HAP-1 (cell line): ENCODE measurements around the gene CCDC8.
"Not testable (repeated sequence)": the region's sequence is repeated elsewhere in the genome, so short reads cannot be mapped to it uniquely, and the experiment has no call there.

Experiments
- DNase-seq, 2 experiments: peaks; one replicate each; pipeline ENCODE4 v3.0.0-alpha.2; 2016 to 2020; ENCODE audit warnings: low spot score in 2 of 2
- H3K27me3 ChIP-seq: fragments of 250-450 bp; sonication (Bioruptor Pico); 2 replicates; pipeline ENCODE4 v1.5.1; 2020; ENCODE audit warnings: low read depth, mild to moderate bottlenecking, moderate library complexity
- H3K36me3 ChIP-seq: fragments of 250-450 bp; sonication (Bioruptor Pico); replicated peaks from 2 replicates; pipeline ENCODE4 v1.5.1; 2020; ENCODE audit warnings: mild to moderate bottlenecking
- H3K4me1 ChIP-seq: fragments of 250-450 bp; sonication (Bioruptor Pico); 2 replicates; pipeline ENCODE4 v1.5.1; 2020; ENCODE audit warnings: mild to moderate bottlenecking
- H3K4me3 ChIP-seq: fragments of 250-450 bp; sonication (Bioruptor Pico); 2 replicates; pipeline ENCODE4 v1.5.1; 2020; ENCODE audit warnings: mild to moderate bottlenecking, moderate library complexity
- H3K9me3 ChIP-seq: fragments of 250-450 bp; sonication (Bioruptor Pico); 2 replicates; pipeline ENCODE4 v1.5.1; 2020; ENCODE audit warnings: mild to moderate bottlenecking, moderate library complexity
- in situ Hi-C: fragments of 300-500 bp; cut with MboI; formaldehyde crosslinking; loops from 3 replicates; pipeline ENCODE4 v1.14.3; 2020; ENCODE audit warnings: low sequenced_read_pairs, inconsistent platforms, mixed read lengths

The CCDC8 gene

DNA sequence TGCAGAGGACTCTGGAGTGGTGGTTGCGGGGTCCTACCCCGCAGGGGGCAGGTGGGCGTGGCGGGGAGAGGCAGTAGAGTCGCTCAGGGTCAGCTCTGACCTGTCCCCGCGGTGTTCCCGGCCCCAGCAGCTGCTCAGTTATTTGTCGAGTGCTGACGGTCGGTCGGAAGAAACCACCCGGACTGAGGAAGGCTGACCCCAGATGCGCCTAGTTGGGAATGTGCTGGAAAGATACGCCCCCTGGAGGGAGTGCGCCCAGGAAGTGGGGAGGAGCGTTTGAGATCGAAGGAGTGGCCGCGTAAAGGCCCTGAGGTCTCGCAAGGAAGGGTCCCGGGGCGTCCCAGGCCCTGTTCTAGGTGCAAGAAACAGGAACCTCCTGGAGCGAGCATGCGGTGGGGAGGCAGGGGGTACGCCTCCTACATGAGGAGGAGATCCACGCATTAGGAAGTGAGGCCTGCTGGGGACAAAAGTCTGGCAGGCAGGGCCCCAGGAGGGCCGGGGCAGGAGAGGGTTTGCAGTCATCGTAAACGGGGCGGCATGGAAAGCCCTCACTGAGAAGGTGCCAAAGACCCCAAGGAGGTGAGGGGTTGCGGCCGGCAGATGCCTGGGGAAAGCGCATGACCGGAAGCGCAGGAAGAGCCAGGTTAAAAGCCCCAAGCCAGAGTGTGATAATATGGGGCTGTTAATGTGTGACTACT, 9.2 kb downstream of the CCDC8 start:
- peak; percentile 66 to 89 for DNase-seq
- peak overlapping the region; percentile 40 for H3K4me3 ChIP-seq
- H3K36me3 ChIP-seq: no peaks in the 10 kb centered on the region
- no peaks in the 10 kb centered on the region for H3K9me3 ChIP-seq
- in situ Hi-C loops: no loop called here
- H3K4me1 ChIP-seq: peaks cover 17% of the 10 kb centered on the region
- H3K27me3 ChIP-seq: no peaks in the 10 kb centered on the region

DNA sequence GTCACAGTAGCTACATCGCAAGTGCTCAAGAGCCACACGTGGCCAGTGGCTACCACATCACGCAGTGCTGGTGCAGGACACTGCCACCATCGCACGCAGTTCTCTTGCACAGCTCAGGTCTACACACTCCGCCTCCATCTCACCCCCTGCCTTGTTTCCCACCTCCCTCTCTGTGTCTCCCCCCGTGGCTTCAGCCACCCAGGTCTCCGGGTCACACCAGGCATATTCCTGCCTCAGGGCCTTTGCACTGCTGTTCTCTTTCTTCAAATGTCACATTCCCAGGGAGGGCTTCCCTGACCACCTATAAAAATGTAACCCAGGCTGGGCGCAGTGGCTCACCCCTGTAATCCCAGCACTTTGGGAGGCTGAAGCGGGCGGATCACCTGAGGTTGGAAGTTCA, 10.6 kb downstream of the CCDC8 start:
- H3K4me1 ChIP-seq: peaks cover 17% of the 10 kb centered on the region

DNA sequence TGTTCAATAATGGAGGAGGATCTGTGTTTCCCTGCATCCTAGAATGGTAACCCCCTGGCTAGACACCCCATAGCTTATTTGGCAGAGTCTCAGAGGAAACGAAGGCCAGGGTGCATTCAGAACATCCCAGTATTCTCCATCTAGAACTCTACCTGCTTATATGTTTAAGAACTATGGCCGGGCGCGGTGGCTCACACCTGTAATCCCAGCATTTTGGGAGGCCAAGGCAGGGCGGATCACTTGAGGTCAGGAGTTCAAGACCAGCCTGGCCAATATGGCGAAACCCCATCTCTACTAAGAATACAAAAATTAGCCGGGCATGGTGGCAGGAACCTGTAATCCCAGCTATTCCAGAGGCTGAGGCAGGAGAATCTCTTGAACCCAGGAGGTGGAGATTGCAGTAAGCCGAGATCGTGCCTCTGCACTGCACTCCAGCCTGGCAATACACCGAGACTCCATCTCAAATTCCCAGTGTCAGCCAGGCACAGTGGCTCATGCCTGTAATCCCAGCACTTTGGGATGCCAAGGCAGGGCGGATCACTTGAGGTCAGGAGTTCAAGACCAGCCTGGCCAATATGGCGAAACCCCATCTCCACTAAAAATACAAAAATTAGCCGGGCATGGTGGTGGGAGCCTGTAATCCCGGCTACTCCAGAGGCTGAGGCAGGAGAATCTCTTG, 15.4 kb downstream of the CCDC8 start:
- in situ Hi-C loops: loop anchor here (5.0 kb wide), 1 partner anchor 89 kb away; no protein-coding TSS in a partner anchor
- DNase-seq, H3K36me3 ChIP-seq, H3K27me3 ChIP-seq, H3K9me3 ChIP-seq, H3K4me3 ChIP-seq: not testable (repeated sequence)
- peaks cover 15% of the 10 kb centered on the region; the same call in 1 of the 2 replicates for H3K4me1 ChIP-seq

More for the DNA sequence above, 10.6 kb downstream of the CCDC8 start:
- Histone ChIP-seq H3K9me3 (no peaks in the 10 kb centered on the region), H3K4me3 (no peak overlapping the region), H3K36me3 (no peaks in the 10 kb centered on the region), H3K27me3 (no peaks in the 10 kb centered on the region)
- in situ Hi-C loops: no loop called here
- no peak for DNase-seq

DNA sequence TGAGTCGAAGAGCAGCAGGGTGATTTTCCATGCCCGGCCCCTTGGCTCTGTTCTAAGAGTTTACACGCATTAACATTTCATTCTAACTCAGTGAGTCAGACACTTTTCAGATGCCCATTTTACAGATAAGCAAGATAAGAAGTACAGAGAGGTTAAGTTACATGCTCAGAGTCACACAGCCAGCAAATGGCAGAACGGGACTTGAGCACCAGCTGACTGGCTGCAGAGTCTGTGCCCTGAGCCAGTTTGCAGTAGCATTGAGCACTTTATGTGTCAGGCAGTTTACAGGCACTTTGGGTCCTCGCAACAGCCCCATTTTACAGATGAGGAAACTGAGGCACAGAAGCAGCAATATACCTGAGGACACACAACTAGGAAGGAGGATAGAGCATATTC, 19.0 kb downstream of the CCDC8 start:
- peaks cover 9% of the 10 kb centered on the region; the same call in 1 of the 2 replicates for H3K4me1 ChIP-seq
- no peaks in the 10 kb centered on the region for H3K9me3 ChIP-seq
- no peak overlapping the region for H3K4me3 ChIP-seq
- DNase-seq: no peak
- in situ Hi-C loops: no loop called here
- H3K27me3 ChIP-seq: no peaks in the 10 kb centered on the region
- H3K36me3 ChIP-seq: peaks cover 25% of the 10 kb centered on the region

DNA sequence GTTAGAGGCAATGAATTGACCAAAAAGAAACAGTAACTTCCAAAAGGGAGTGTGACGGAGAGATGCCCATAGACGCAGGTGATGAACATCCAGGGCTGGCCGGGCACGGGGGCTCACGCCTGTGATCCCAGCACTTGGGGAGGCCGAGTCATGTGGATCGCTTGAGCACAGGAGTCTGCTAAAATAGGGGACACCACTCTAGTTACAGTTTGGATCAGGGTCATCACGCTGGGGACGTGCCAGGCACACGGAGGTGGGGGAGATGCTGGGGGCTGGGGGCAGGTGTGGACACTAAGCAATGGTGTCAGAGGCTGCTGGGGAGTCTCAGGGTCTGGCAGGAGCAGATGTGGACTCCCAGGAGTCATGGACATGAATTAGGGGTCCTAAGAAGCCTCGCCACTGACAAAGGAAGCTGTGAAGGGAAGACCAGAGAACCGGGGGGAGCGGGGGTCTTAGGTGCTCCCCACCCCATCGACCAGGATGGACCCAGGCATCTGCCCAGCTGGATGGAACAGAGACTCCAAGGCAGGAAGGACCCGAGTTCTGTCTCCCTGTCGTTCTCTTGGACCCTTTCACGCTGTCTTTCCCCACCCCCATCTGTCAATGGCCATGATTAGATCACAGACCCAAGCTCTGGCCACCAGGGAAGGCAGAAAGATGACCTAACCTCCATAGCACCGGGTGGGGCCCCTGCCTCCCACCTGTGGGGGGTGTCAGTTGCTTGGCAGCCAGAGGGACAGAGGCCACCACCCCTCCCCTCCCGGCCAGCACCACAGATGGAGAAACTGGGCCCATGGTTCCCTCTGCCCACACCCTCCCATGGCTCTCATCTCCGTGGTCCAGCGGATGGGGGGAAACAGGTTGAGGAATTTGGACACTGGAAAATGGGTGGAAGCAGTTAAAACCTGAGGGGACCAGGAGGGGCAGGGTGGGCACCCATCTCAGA, 19.6 kb downstream of the CCDC8 start:
- H3K27me3 ChIP-seq: no peaks in the 10 kb centered on the region
- in situ Hi-C loops: no loop called here

DNA sequence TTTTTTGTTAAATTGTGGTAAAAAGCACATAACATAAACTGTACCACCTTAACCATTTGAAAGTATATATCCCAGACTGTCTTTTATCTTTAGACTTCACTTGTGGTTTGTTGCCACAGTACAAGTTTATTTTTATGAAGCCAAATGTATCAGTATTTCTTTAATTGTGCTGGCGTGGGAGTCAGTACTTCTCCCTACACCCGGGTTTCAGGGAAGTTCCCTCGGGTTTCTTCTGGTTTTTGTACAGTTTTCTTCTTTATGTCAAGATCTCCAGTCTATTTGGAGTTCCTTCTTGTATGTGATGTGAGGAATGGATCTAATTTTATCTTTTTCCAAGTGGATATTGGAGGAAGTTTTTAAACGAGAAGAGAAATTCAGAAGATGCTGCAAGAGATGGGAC, 20.5 kb downstream of the CCDC8 start:
- DNase-seq: no peak
- peaks cover 41% of the 10 kb centered on the region for H3K36me3 ChIP-seq
- no peak overlapping the region for H3K4me3 ChIP-seq
- H3K27me3 ChIP-seq: no peaks in the 10 kb centered on the region
- no peaks in the 10 kb centered on the region for H3K9me3 ChIP-seq
- peaks cover 9% of the 10 kb centered on the region; the same call in 1 of the 2 replicates for H3K4me1 ChIP-seq
- in situ Hi-C loops: no loop called here

More for the DNA sequence above, 19.6 kb downstream of the CCDC8 start:
- Histone ChIP-seq H3K9me3 (no peaks in the 10 kb centered on the region), H3K4me3 (no peak overlapping the region), H3K36me3 (peaks cover 32% of the 10 kb centered on the region), H3K4me1 (peaks cover 9% of the 10 kb centered on the region; the same call in 1 of the 2 replicates)
- DNase-seq: no peak

DNA sequence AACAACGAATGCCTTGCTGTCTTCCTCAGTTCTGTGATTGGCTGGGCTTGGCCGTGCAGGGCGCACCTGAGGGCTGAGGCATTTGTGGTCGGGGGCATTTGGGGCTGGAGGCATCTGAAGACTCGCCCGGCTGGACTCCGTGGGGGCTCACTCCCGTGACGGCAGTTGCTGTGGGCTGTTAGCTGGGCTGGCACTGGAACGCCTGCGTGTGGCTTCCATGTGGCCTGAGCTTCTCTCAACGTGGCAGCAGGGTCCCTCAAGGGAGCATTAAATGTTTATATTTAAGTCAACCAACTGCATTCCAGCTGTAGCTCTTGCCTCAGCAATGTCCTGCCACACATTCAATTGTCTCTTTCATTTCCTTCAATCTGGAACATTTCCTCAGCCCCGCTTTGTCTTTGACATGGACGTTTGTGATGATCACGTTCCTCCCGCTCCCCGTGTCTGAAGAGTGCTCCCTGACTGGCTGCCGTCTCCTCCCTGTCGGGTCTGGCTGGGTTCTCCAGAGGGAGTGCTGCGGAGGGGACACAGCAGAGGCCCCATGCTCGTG, 21.0 kb downstream of the CCDC8 start:
- DNase-seq: no peak
- peaks cover 46% of the 10 kb centered on the region for H3K36me3 ChIP-seq

DNA sequence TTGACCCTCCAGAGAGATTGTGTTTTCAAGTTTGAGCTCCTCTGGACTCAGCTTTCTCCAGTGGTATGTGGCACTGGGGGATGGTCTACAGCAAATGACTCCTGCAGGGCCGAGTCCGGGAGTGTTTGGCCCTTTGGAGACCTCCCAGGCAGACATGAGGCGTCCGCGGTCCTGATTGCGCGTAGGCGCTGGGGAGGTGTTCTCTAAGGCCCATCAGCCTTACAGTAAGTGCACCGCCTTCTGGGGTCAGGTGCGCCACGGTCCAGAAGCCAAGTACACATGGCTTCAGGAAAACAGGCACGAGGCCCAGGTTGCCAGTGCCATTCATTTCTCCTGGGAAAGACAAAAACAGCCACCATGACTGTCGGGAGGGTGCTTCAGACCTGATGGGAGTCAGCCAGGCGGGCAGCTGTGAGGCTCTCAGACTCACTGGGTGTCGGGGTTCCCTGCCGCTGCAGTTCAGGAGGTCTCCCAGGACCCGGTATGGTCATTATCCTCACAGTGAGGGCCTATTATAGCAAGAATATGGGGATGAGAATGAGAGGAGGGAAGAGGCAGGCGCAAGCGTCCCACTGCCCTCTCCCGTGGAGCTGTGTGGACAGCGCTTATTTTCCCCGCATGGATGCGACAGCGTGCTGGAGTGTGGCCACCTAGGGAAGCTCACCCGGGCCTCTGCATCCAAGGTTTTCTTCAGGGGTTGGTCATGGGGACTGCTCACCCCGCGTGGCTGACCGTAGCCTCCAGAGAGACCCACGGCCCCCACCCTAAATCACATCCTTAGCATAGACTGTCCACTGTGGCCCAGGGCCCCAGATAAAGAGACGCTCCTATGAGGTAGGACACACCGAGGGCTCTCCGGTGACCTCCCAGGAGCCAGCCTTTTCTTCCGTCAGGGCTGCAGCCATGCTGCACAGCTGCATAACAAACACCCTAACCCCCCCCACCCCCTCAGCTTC, 21.8 kb downstream of the CCDC8 start:
- in situ Hi-C loops: no loop called here
- no peaks in the 10 kb centered on the region for H3K9me3 ChIP-seq
- peaks cover 53% of the 10 kb centered on the region for H3K36me3 ChIP-seq
- H3K4me3 ChIP-seq: no peak overlapping the region
- no peak for DNase-seq
- peaks cover 3% of the 10 kb centered on the region; the same call in 1 of the 2 replicates for H3K4me1 ChIP-seq
- no peaks in the 10 kb centered on the region for H3K27me3 ChIP-seq

More for the DNA sequence above, 21.0 kb downstream of the CCDC8 start:
- Histone ChIP-seq H3K4me3 (no peak overlapping the region), H3K27me3 (no peaks in the 10 kb centered on the region), H3K4me1 (peaks cover 6% of the 10 kb centered on the region; the same call in 1 of the 2 replicates), H3K9me3 (no peaks in the 10 kb centered on the region)
- in situ Hi-C loops: no loop called here

DNA sequence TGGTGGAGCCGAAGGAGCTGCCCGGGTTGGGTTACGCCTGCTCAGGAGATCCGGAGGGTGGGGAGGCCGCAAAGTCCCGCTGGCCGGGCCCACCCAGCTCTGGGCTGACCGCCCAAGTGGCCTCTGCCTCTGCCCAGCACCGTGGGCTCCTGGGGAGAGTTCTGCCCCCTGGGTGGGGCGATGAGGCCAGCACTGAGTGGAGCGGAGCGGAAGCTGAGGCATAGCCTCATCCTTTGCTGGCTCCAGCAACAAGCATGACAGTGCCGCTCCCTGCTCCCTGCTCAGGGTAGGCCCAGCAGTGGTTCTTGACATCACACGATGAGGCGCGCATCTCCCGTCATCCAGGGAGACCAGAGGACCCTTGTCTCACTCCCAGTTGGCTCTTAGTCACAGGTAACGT, 22.5 kb downstream of the CCDC8 start:
- in situ Hi-C loops: no loop called here
- H3K9me3 ChIP-seq: no peaks in the 10 kb centered on the region
- H3K4me3 ChIP-seq: no peak overlapping the region
- H3K4me1 ChIP-seq: peaks cover 3% of the 10 kb centered on the region; the same call in 1 of the 2 replicates
- peaks cover 54% of the 10 kb centered on the region for H3K36me3 ChIP-seq
- H3K27me3 ChIP-seq: no peaks in the 10 kb centered on the region
- no peak for DNase-seq

DNA sequence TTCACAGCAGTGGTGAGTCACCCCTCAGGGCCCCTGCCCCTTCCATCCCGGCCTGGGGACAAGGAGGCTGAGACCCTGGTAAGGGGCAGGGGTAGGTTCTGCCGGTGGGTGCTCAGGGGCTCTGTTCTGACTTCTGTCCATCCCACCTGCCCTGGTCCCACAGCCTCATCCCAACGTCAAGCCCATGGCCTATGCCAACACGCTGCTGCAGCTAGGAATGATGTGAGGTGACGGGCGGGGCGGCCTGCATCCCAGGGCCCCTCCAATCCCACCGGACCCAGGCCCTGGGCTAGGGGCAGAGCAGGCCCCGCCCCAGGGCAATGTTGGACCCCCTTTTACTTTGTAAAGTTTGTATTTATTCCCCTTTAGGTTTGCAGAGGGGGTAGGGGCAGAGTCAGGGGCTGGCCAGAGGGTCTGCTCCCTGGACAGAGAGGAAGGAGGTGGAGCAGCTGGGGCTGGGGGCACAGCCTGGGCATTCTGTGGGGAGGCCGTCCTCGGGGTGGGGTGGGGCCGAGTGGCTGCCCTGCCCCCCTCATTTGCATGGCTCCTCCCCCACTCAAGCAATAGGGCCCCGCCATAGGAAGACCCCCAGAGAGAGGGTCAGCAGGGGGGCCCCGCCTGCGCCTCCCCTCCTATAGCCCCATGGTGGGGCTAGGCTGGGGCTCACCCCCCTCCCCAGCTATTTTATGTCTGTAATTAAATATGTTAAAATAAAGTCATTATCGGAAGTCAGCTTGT, 23.1 kb downstream of the CCDC8 start:
- H3K36me3 ChIP-seq: peaks cover 55% of the 10 kb centered on the region
- H3K9me3 ChIP-seq: no peaks in the 10 kb centered on the region
- no peak for DNase-seq
- in situ Hi-C loops: no loop called here
- H3K27me3 ChIP-seq: no peaks in the 10 kb centered on the region
- no peaks in the 10 kb centered on the region for H3K4me1 ChIP-seq
- H3K4me3 ChIP-seq: no peak overlapping the region

DNA sequence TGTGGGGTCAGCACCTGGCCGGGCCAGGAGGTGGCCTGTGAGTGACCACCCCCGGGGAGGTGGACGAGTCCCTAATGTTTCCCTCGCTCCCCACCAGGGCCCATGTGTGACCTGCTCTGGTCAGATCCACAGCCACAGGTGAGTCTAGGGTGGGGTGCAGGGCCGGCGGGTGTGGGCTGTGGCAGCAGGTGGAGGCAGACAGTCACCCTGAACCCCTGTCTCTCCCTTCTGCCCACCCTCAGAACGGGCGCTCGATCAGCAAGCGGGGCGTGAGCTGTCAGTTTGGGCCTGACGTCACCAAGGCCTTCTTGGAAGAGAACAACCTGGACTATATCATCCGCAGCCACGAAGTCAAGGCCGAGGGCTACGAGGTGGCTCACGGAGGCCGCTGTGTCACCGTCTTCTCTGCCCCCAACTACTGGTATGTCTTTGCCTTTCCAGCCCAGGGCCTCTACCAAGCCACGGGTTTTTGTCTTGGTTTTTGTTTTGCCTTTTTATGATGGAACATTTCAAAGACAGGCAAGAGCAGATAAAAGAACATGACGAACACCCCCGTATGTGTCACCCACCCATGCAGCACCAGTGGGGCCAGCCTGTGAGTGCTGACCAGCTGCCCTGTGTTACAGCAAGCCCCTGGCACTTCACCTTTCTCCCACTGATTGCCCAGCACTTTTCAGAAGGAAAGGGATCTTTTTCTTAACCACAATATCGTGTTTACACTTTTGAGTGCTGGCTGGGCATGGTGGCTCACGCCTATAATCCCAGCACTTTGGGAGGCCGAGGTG, 24.9 kb downstream of the CCDC8 start:
- H3K9me3 ChIP-seq: no peaks in the 10 kb centered on the region
- no peak overlapping the region for H3K4me3 ChIP-seq
- in situ Hi-C loops: no loop called here
- DNase-seq: no peak
- H3K36me3 ChIP-seq: peaks cover 69% of the 10 kb centered on the region
- no peaks in the 10 kb centered on the region for H3K27me3 ChIP-seq
- no peaks in the 10 kb centered on the region for H3K4me1 ChIP-seq
